Endothelial cell of umbilical vein (primary cell): ENCODE data around the gene ERAL1. TPM values are rescaled to one million over a fixed set of nuclear protein-coding genes. Genes with fewer than 3 reads are reported as not detected.

Experiments
- BruUV-seq: library from RNA; stranded (reverse); fragments of 400-500 nt; replicated peaks from 2 replicates; lab custom pipeline; 2021; lab: Mats Ljungman, UMichigan
- CTCF ChIA-PET: fragments of 300-600, 350-600 bp; sonication (Branson Sonifier 250); formaldehyde crosslinking; loops from one replicate; lab custom pipeline; 2021; ENCODE audit warnings: antibody characterized with exemption, inconsistent platforms; lab: Charles Lee
- POLR2A ChIA-PET: fragments of 300-600, 350-600 bp; sonication (Branson Sonifier 250); formaldehyde crosslinking; loops from one replicate; lab custom pipeline; 2021; ENCODE audit warnings: antibody characterized with exemption, inconsistent platforms; lab: Charles Lee
- DNase-seq: peaks from one replicate; pipeline ENCODE4 v3.0.0-alpha.2; 2011; ENCODE audit warnings: low read depth, low spot score
- FAIRE-seq: peaks from 2 replicates; lab custom pipeline; 2011; peaks lifted over from hg19 to GRCh38; lab: Jason Lieb, UNC
- H2AFZ ChIP-seq: 2 replicates; pipeline ENCODE4 v1.6.0; 2012; ENCODE audit warnings: low read depth, low read length, control low read depth, inconsistent platforms
- H3K27ac ChIP-seq: 2 replicates; pipeline ENCODE4 v1.5.1; 2011; ENCODE audit warnings: low read depth, mild to moderate bottlenecking, control low read depth, low read length, moderate library complexity; ENCODE audit not compliant: insufficient read depth
- H3K27me3 ChIP-seq, 2 experiments: 2 replicates each; pipeline versions ENCODE4 v1.6.0 to v1.6.1; 2011; ENCODE audit warnings: low read length in 2 of 2, mixed read lengths in 1 of 2; ENCODE audit not compliant: control insufficient read depth in 2 of 2, insufficient read depth in 2 of 2
- H3K36me3 ChIP-seq, 2 experiments: 2 replicates in 1 of 2; 3 replicates in 1 of 2; pipeline ENCODE4 v1.5.1; 2011; ENCODE audit warnings: low read length in 2 of 2, mild to moderate bottlenecking in 1 of 2, moderate library complexity in 1 of 2; ENCODE audit not compliant: control insufficient read depth in 2 of 2, insufficient read depth in 2 of 2; ENCODE audit errors: extremely low read depth in 1 of 2
- H3K4me1 ChIP-seq: 3 replicates; pipeline ENCODE4 v1.5.1; 2011; ENCODE audit warnings: mild to moderate bottlenecking, low read length; ENCODE audit not compliant: control insufficient read depth, insufficient read depth; ENCODE audit errors: extremely low read depth
- H3K4me2 ChIP-seq: 2 replicates; pipeline ENCODE4 v1.6.1; 2011; ENCODE audit warnings: low read length, control low read depth, mixed read lengths; ENCODE audit not compliant: insufficient read depth
- H3K4me3 ChIP-seq, 3 experiments: fragments of 200-600 bp in 1 of 3; sonication (generic), shearing (Covaris generic) in 1 of 3; replicated peaks in 1 of 3; 2 replicates each; pipeline ENCODE4 v1.5.1; 2011 to 2016; ENCODE audit warnings: control low read depth in 3 of 3, low read length in 3 of 3, mild to moderate bottlenecking in 2 of 3, inconsistent platforms in 1 of 3, low read depth in 1 of 3, moderate library complexity in 1 of 3; ENCODE audit not compliant: insufficient read depth in 1 of 3
- H3K79me2 ChIP-seq: 2 replicates; pipeline ENCODE4 v1.6.0; 2012; ENCODE audit warnings: low read length, inconsistent platforms; ENCODE audit not compliant: control insufficient read depth, insufficient read depth
- H3K9ac ChIP-seq: replicated peaks from 2 replicates; pipeline ENCODE3; 2011; ENCODE audit warnings: low read length, control low read depth; ENCODE audit not compliant: insufficient read depth; ENCODE audit errors: extremely low read depth
- H3K9me1 ChIP-seq: replicated peaks from 3 replicates; pipeline ENCODE4 v1.6.0; 2011; ENCODE audit warnings: mild to moderate bottlenecking, low read length; ENCODE audit not compliant: control insufficient read depth, insufficient read depth; ENCODE audit errors: extremely low read depth
- H3K9me3 ChIP-seq: replicated peaks from 2 replicates; pipeline ENCODE4 v1.5.1; 2012; ENCODE audit warnings: low read length, inconsistent platforms; ENCODE audit not compliant: control insufficient read depth, insufficient read depth
- H4K20me1 ChIP-seq: replicated peaks from 2 replicates; pipeline ENCODE3; 2011; ENCODE audit warnings: mild to moderate bottlenecking, low read length; ENCODE audit not compliant: control insufficient read depth, insufficient read depth; ENCODE audit errors: extremely low read depth
- CTCF ChIP-seq, 2 donors: IDR thresholded peaks; 1 replicate in 1 of 2; 2 replicates in 1 of 2; pipeline ENCODE4 v1.5.1; 2011; ENCODE audit warnings: low read length in 2 of 2, mild to moderate bottlenecking in 2 of 2, moderate library complexity in 2 of 2, control low read depth in 1 of 2, inconsistent platforms in 1 of 2, low read depth in 1 of 2; ENCODE audit not compliant: insufficient read depth in 1 of 2; ENCODE audit errors: extremely low read depth in 1 of 2
- FOS ChIP-seq: IDR thresholded peaks from 2 replicates; pipeline ENCODE4 v1.6.1; 2011; ENCODE audit warnings: mild to moderate bottlenecking, low read length, moderate library complexity, borderline replicate concordance; ENCODE audit not compliant: insufficient read depth
- GATA2 ChIP-seq: IDR thresholded peaks from 2 replicates; pipeline ENCODE4 v1.7.0; 2011; ENCODE audit warnings: low read depth, mild to moderate bottlenecking, moderate library complexity, mixed read lengths, low read length; ENCODE audit not compliant: insufficient read length, insufficient read depth
- JUN ChIP-seq: IDR thresholded peaks from 2 replicates; pipeline ENCODE4 v1.6.1; 2011; ENCODE audit warnings: borderline replicate concordance, low read depth; ENCODE audit not compliant: insufficient read length, insufficient read depth
- MAX ChIP-seq: IDR thresholded peaks from 2 replicates; pipeline ENCODE4 v1.6.1; 2011; ENCODE audit not compliant: insufficient read depth, insufficient read length
- MYC ChIP-seq: IDR thresholded peaks from one replicate; pipeline ENCODE4 v1.6.1; 2011; ENCODE audit warnings: mild to moderate bottlenecking, low read depth, low read length
- POLR2A ChIP-seq: IDR thresholded peaks from 2 replicates; pipeline ENCODE4 v1.6.1; 2012; ENCODE audit warnings: low read depth, mild to moderate bottlenecking, control low read depth, low read length
- POLR2AphosphoS5 ChIP-seq: IDR thresholded peaks from 2 replicates; pipeline ENCODE4 v1.6.1; 2012; ENCODE audit warnings: low read depth, mild to moderate bottlenecking, control low read depth, low read length, moderate library complexity; ENCODE audit not compliant: insufficient read depth
- dilution Hi-C: fragments of 300-500 bp; cut with MboI; formaldehyde crosslinking; loops from one replicate; pipeline ENCODE4 v1.15.0; 2019; ENCODE audit warnings: low sequenced_read_pairs; ENCODE audit not compliant: extremely low pct_ligation_motif_present
- intact Hi-C: fragments of 100-400 bp; cut with micrococcal nuclease; formaldehyde crosslinking; loops from one replicate; pipeline ENCODE4 v1.10.0; 2022
- polyA plus RNA-seq, 4 experiments: library from polyadenylated mRNA; depleted of rRNA in 3 of 4; stranded (reverse) in 3 of 4; unstranded in 1 of 4; fragments of >200 nt; gene quantifications; 2 replicates each; pipeline versions ENCODE4 v1.2.1 to v1.2.3, GENCODE V29; 2011 to 2012; ENCODE audit warnings: missing spikeins in 1 of 4
- total RNA-seq: library from RNA; stranded (reverse); gene quantifications from 2 replicates; pipeline ENCODE4 v1.2.3, GENCODE V29; 2021

Gene ERAL1
- total and polyA plus RNA-seq, 2 donors (not counting 3 experiments of a cell fraction or from before 2014, with no cell fraction given), result 58.0 to 86.6 TPM

- H3K9ac ChIP-seq, result no peak overlapping the region
- no peaks in the 10 kb centered on the region for H3K9me1 ChIP-seq
- no peaks in the 10 kb centered on the region for H3K79me2 ChIP-seq
- no TSS peak for BruUV-seq
- H3K4me2 ChIP-seq, result no peak overlapping the region
- ChIA-PET CTCF (interaction anchor here (1.9 to 2.6 kb wide), 2 partner anchors 15 to 31 kb away, joined by 8 to 17 read pairs; no protein-coding TSS in a partner anchor), POLR2A (no interaction called here)
- DNase-seq (no peak), FAIRE-seq (no peak)
- H3K4me3 ChIP-seq, result no peak overlapping the region
- H3K36me3 ChIP-seq, result peaks cover 11 to 56% of the 10 kb centered on the region in 2 experiments
- no peaks in the 10 kb centered on the region for H3K4me1 ChIP-seq
- no peaks in the 10 kb centered on the region for H4K20me1 ChIP-seq
- no peak overlapping the region for H2AFZ ChIP-seq
- TF ChIP-seq MYC (no peak), FOS (no peak), POLR2A (no peak), GATA2 (no peak), JUN (no peak), POLR2AphosphoS5 (no peak), CTCF (IDR thresholded peaks at IDR 0.05; ENCODE audit: extremely low read depth in 1 of 2, insufficient read depth in 1 of 2, low read depth in 1 of 2, low read length in 2 of 2) (no peak), MAX (no peak)
- no peaks in the 10 kb centered on the region for H3K27me3 ChIP-seq
- intact Hi-C loops, result no loop called here
- dilution Hi-C loops, result no loop called here
- no peak overlapping the region for H3K27ac ChIP-seq
- H3K9me3 ChIP-seq, result no peaks in the 10 kb centered on the region
These were observed 25.7 kb downstream of the ERAL1 start for GRCh38 chr17:28880572-28880945.
